HG03342 (cell line): Measurements from ENCODE around the gene FAM24A.

Experiments
- ATAC-seq: cut with Tn5 transposase; IDR thresholded peaks from one replicate; pipeline ENCODE4 v1.9.1; 2021; ENCODE audit warnings: mild to moderate bottlenecking, moderate library complexity; ENCODE audit not compliant: unreplicated experiment

The FAM24A gene

GRCh38 chr10:122930140-122930539, 19.7 kb downstream of the FAM24A start:
- no peak for ATAC-seq

DNA sequence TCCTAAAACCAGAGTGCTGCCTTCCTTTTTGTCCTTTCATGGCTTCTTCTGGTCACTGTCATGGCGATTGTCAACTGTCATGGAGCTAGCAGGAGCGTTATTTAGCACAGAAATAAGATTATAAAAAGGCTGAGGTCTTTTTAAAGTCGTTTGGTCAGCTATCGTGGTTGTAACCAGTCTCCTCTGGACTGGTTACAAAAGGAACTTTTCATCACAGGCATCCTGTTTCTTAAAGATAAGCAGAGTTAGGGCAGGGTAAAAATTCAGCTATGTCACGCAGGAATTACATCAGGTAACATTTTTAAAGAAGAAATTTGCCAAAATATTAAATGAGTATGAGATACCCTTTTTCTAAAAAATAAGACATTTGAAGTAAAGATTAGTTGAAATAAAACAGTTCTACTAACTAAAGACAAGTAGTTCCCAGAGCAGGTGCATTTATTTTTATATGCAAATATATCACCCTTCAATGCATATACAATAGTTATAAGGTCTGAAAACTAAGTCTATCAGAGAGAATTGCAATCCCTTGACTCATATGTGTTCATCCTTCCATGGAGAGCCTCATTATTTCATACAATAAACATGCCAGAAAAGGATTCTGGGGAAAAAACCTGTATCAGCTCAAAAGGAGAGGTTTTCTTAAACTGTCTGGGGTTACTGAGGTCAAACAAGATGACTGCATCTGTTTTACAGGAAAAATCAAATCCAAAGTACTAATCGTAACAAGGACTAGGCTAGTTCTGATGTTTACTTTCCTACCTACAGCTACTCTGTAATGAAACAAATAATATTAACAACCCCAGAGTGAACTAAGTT, 20.9 kb downstream of the FAM24A start:
- ATAC-seq = no peak

DNA sequence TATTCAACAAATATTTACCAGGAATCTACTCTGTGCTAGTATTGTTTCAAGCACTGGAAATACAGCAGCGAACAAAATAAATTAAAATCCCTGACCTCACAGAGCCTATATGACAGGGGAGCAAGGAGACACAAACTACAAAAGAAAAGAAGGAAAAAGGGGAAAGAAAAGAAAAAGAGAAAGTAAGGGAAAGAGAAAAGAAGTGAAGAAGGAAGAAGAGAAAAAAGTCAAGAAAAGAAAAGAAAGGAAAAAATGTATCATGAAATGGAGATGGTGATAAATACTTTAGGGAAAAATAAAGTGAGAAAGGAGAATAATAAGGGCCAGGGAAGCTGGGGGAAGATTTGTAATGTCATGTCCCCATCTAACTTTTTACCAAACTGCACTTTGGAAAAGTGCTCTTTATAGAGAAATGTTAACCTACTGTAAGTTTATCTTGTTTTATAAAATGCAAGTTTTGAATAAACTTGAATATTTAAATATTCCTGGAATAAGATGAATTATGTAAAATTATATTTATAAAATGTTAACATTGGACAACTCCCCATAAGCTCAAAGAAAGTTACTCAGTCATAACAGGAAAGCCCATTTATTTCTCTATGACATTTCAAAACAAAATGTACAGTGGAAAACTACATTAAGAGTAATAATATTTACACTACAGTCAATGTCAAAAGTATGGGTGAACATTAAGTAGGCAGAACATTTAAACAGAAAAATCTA, 28.9 kb downstream of the FAM24A start:
- no peak for ATAC-seq

- ATAC-seq = no peak
Observed at GRCh38 chr10:122939856-122940543, 29.6 kb downstream of the FAM24A start.

DNA sequence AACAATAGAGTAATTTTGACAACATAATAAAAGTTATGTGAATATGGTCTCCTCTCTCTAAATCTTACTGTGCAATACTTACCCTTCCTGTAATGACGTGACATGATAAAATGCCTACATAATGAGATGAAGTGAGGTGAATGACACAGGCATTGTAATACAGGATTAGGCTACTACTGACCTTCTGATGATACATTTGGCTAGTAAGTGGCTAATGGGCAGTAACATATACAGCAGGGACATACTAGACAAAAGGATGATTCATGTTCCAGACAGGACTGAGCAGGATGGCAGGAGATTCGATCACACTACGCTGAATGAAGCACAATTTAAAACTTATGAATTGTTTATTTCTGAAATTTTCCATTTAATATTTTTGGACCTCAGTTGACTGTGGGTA, 38.9 kb downstream of the FAM24A start:
- ATAC-seq = no peak

- peak; percentile 97 for ATAC-seq
Observed at GRCh38 chr10:122953902-122954730, 43.7 kb downstream of the FAM24A start, which contains the start of gene C10orf88. Gene C10orf88 (minus strand): TSS chr10:122954227. CDS start chr10:122954178, 49 bp downstream.

GRCh38 chr10:122954731-122955050, 44.3 kb downstream of the FAM24A start:
- ATAC-seq = no peak

GRCh38 chr10:122955892-122956291, 45.5 kb downstream of the FAM24A start:
- ATAC-seq = no peak

GRCh38 chr10:122957474-122957873, 47.1 kb downstream of the FAM24A start:
- ATAC-seq = no peak

DNA sequence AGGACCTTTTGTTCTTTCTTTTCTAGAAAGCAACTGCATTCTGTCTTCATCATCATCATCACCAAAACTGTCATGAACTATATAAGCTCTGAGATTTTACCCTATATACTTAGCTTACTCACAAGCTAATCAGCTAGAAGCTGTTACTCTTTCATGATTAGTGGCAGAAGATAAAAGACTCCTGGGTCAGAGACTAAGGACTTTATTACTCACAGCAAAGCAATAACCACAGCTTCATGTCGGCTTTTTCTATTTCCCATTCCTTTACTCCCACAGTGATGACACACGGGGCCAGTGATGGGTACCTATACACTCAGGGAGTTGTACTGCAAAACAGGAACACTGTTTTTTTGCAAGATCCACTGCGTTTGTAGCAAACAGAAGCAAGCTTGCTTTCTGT, 52.0 kb downstream of the FAM24A start:
- no peak for ATAC-seq
